Measurements from ENCODE around the gene PRDM16. TPM values are rescaled to one million over a fixed set of nuclear protein-coding genes. Genes with fewer than 3 reads are reported as not detected.
"Not testable (repeated sequence)": the region's sequence is repeated elsewhere in the genome, so short reads cannot be mapped to it uniquely, and the experiment has no call there.

The PRDM16 gene
- total RNA-seq, 1 experiment from 2014 or later: 0.61 TPM

GRCh38 chr1:3085721-3086120, 16.7 kb downstream of the PRDM16 start:
- in situ Hi-C loops (cut with HindIII; ENCODE audit: low pct_unique_long_range_greater_than_20kb, low sequenced_read_pairs): no loop called here
- no peak for DNase-seq (ENCODE audit: low read depth, low spot score)

- DNase-seq (ENCODE audit: low read depth, low spot score): no peak
- in situ Hi-C loops (cut with HindIII; ENCODE audit: low pct_unique_long_range_greater_than_20kb, low sequenced_read_pairs): no loop called here
These were observed 17.4 kb downstream of the PRDM16 start for GRCh38 chr1:3086272-3086974.

- in situ Hi-C loops (cut with HindIII; ENCODE audit: low pct_unique_long_range_greater_than_20kb, low sequenced_read_pairs): no loop called here
- no peak for DNase-seq (ENCODE audit: low read depth, low spot score)
These were observed 18.0 kb downstream of the PRDM16 start for GRCh38 chr1:3087049-3087448.

- DNase-seq (ENCODE audit: low read depth, low spot score); in situ Hi-C loops (cut with HindIII; ENCODE audit: low pct_unique_long_range_greater_than_20kb, low sequenced_read_pairs): not testable (repeated sequence)
These were observed 19.1 kb downstream of the PRDM16 start for GRCh38 chr1:3087946-3088668.

- in situ Hi-C loops (cut with HindIII; ENCODE audit: low pct_unique_long_range_greater_than_20kb, low sequenced_read_pairs): no loop called here
- no peak for DNase-seq (ENCODE audit: low read depth, low spot score)
These were observed 20.5 kb downstream of the PRDM16 start for GRCh38 chr1:3089490-3089889.

GRCh38 chr1:3091334-3091733, 22.3 kb downstream of the PRDM16 start:
- in situ Hi-C loops (cut with HindIII; ENCODE audit: low pct_unique_long_range_greater_than_20kb, low sequenced_read_pairs): no loop called here

GRCh38 chr1:3092530-3092929, 23.5 kb downstream of the PRDM16 start:
- no peak for DNase-seq (ENCODE audit: low read depth, low spot score)
- in situ Hi-C loops (cut with HindIII; ENCODE audit: low pct_unique_long_range_greater_than_20kb, low sequenced_read_pairs): no loop called here

More at GRCh38 chr1:3091334-3091733, 22.3 kb downstream of the PRDM16 start:
- no peak for DNase-seq (ENCODE audit: low read depth, low spot score)

GRCh38 chr1:3093898-3094626, 25.1 kb downstream of the PRDM16 start:
- in situ Hi-C loops (cut with HindIII; ENCODE audit: low pct_unique_long_range_greater_than_20kb, low sequenced_read_pairs): no loop called here
- DNase-seq (ENCODE audit: low read depth, low spot score): no peak

- in situ Hi-C loops (cut with HindIII; ENCODE audit: low pct_unique_long_range_greater_than_20kb, low sequenced_read_pairs): no loop called here
- DNase-seq (ENCODE audit: low read depth, low spot score): no peak
These were observed 26.1 kb downstream of the PRDM16 start for GRCh38 chr1:3094863-3095780.

GRCh38 chr1:3096345-3096744, 27.3 kb downstream of the PRDM16 start:
- no peak for DNase-seq (ENCODE audit: low read depth, low spot score)
- in situ Hi-C loops (cut with HindIII; ENCODE audit: low pct_unique_long_range_greater_than_20kb, low sequenced_read_pairs): no loop called here

- no peak for DNase-seq (ENCODE audit: low read depth, low spot score)
- in situ Hi-C loops (cut with HindIII; ENCODE audit: low pct_unique_long_range_greater_than_20kb, low sequenced_read_pairs): no loop called here
These were observed 28.2 kb downstream of the PRDM16 start for GRCh38 chr1:3097231-3097630.

- in situ Hi-C loops (cut with HindIII; ENCODE audit: low pct_unique_long_range_greater_than_20kb, low sequenced_read_pairs): no loop called here
- DNase-seq (ENCODE audit: low read depth, low spot score): no peak
These were observed 28.9 kb downstream of the PRDM16 start for GRCh38 chr1:3097861-3098260.

GRCh38 chr1:3099861-3100260, 30.9 kb downstream of the PRDM16 start:
- in situ Hi-C loops (cut with HindIII; ENCODE audit: low pct_unique_long_range_greater_than_20kb, low sequenced_read_pairs): no loop called here
- no peak for DNase-seq (ENCODE audit: low read depth, low spot score)

- DNase-seq (ENCODE audit: low read depth, low spot score): no peak
- in situ Hi-C loops (cut with HindIII; ENCODE audit: low pct_unique_long_range_greater_than_20kb, low sequenced_read_pairs): no loop called here
These were observed 32.3 kb downstream of the PRDM16 start for GRCh38 chr1:3101124-3101939.

- in situ Hi-C loops (cut with HindIII; ENCODE audit: low pct_unique_long_range_greater_than_20kb, low sequenced_read_pairs): no loop called here
- no peak for DNase-seq (ENCODE audit: low read depth, low spot score)
These were observed 33.6 kb downstream of the PRDM16 start for GRCh38 chr1:3102641-3103040.

GRCh38 chr1:3103967-3104677, 35.1 kb downstream of the PRDM16 start:
- in situ Hi-C loops (cut with HindIII; ENCODE audit: low pct_unique_long_range_greater_than_20kb, low sequenced_read_pairs): no loop called here

More at GRCh38 chr1:3103967-3104677, 35.1 kb downstream of the PRDM16 start:
- DNase-seq (ENCODE audit: low read depth, low spot score): no peak

Measured in SK-MEL-5 (cell line).